HG02610 (cell line): ENCODE data around the gene TMEM129.
"Not testable (repeated sequence)": the region's sequence is repeated elsewhere in the genome, so short reads cannot be mapped to it uniquely, and the experiment has no call there.

ENCODE experiments used
- ATAC-seq: cut with Tn5 transposase; IDR thresholded peaks from one replicate; pipeline ENCODE4 v1.9.1; 2021; ENCODE audit warnings: mild to moderate bottlenecking, moderate library complexity; ENCODE audit not compliant: unreplicated experiment

The TMEM129 gene

GRCh38 chr4:1671011-1671410, 50.1 kb downstream of the TMEM129 start:
- ATAC-seq: not testable (repeated sequence)

GRCh38 chr4:1670279-1670678, 50.8 kb downstream of the TMEM129 start:
- ATAC-seq: no peak

GRCh38 chr4:1669850-1670249, 51.3 kb downstream of the TMEM129 start:
- no peak for ATAC-seq

- no peak for ATAC-seq
These were observed 51.9 kb downstream of the TMEM129 start for GRCh38 chr4:1669270-1669669.

- ATAC-seq: no peak
These were observed 52.7 kb downstream of the TMEM129 start for GRCh38 chr4:1668488-1668840.

- no peak for ATAC-seq
These were observed 53.9 kb downstream of the TMEM129 start for GRCh38 chr4:1667273-1667672.

GRCh38 chr4:1666391-1666790, 54.7 kb downstream of the TMEM129 start:
- no peak for ATAC-seq
